Endothelial cell of umbilical vein (primary cell): ENCODE results near the gene SCAPER. TPM values are rescaled to one million over a fixed set of nuclear protein-coding genes. Genes with fewer than 3 reads are reported as not detected.

Experiments
- BruUV-seq: library from RNA; stranded (reverse); fragments of 400-500 nt; replicated peaks from 2 replicates; lab custom pipeline; 2021; lab: Mats Ljungman, UMichigan
- CTCF ChIA-PET: fragments of 300-600, 350-600 bp; sonication (Branson Sonifier 250); formaldehyde crosslinking; loops from one replicate; lab custom pipeline; 2021; ENCODE audit warnings: antibody characterized with exemption, inconsistent platforms; lab: Charles Lee
- POLR2A ChIA-PET: fragments of 300-600, 350-600 bp; sonication (Branson Sonifier 250); formaldehyde crosslinking; loops from one replicate; lab custom pipeline; 2021; ENCODE audit warnings: antibody characterized with exemption, inconsistent platforms; lab: Charles Lee
- DNase-seq: peaks from one replicate; pipeline ENCODE4 v3.0.0-alpha.2; 2011; ENCODE audit warnings: low read depth, low spot score
- FAIRE-seq: peaks from 2 replicates; lab custom pipeline; 2011; peaks lifted over from hg19 to GRCh38; lab: Jason Lieb, UNC
- H2AFZ ChIP-seq: 2 replicates; pipeline ENCODE4 v1.6.0; 2012; ENCODE audit warnings: low read depth, low read length, control low read depth, inconsistent platforms
- H3K27ac ChIP-seq: 2 replicates; pipeline ENCODE4 v1.5.1; 2011; ENCODE audit warnings: low read depth, mild to moderate bottlenecking, control low read depth, low read length, moderate library complexity; ENCODE audit not compliant: insufficient read depth
- H3K27me3 ChIP-seq, 2 experiments: 2 replicates each; pipeline versions ENCODE4 v1.6.0 to v1.6.1; 2011; ENCODE audit warnings: low read length in 2 of 2, mixed read lengths in 1 of 2; ENCODE audit not compliant: control insufficient read depth in 2 of 2, insufficient read depth in 2 of 2
- H3K36me3 ChIP-seq, 2 experiments: 2 replicates in 1 of 2; 3 replicates in 1 of 2; pipeline ENCODE4 v1.5.1; 2011; ENCODE audit warnings: low read length in 2 of 2, mild to moderate bottlenecking in 1 of 2, moderate library complexity in 1 of 2; ENCODE audit not compliant: control insufficient read depth in 2 of 2, insufficient read depth in 2 of 2; ENCODE audit errors: extremely low read depth in 1 of 2
- H3K4me1 ChIP-seq: 3 replicates; pipeline ENCODE4 v1.5.1; 2011; ENCODE audit warnings: mild to moderate bottlenecking, low read length; ENCODE audit not compliant: control insufficient read depth, insufficient read depth; ENCODE audit errors: extremely low read depth
- H3K4me2 ChIP-seq: 2 replicates; pipeline ENCODE4 v1.6.1; 2011; ENCODE audit warnings: low read length, control low read depth, mixed read lengths; ENCODE audit not compliant: insufficient read depth
- H3K4me3 ChIP-seq, 3 experiments: fragments of 200-600 bp in 1 of 3; sonication (generic), shearing (Covaris generic) in 1 of 3; replicated peaks in 1 of 3; 2 replicates each; pipeline ENCODE4 v1.5.1; 2011 to 2016; ENCODE audit warnings: control low read depth in 3 of 3, low read length in 3 of 3, mild to moderate bottlenecking in 2 of 3, inconsistent platforms in 1 of 3, low read depth in 1 of 3, moderate library complexity in 1 of 3; ENCODE audit not compliant: insufficient read depth in 1 of 3
- H3K79me2 ChIP-seq: 2 replicates; pipeline ENCODE4 v1.6.0; 2012; ENCODE audit warnings: low read length, inconsistent platforms; ENCODE audit not compliant: control insufficient read depth, insufficient read depth
- H3K9ac ChIP-seq: replicated peaks from 2 replicates; pipeline ENCODE3; 2011; ENCODE audit warnings: low read length, control low read depth; ENCODE audit not compliant: insufficient read depth; ENCODE audit errors: extremely low read depth
- H3K9me1 ChIP-seq: replicated peaks from 3 replicates; pipeline ENCODE4 v1.6.0; 2011; ENCODE audit warnings: mild to moderate bottlenecking, low read length; ENCODE audit not compliant: control insufficient read depth, insufficient read depth; ENCODE audit errors: extremely low read depth
- H3K9me3 ChIP-seq: replicated peaks from 2 replicates; pipeline ENCODE4 v1.5.1; 2012; ENCODE audit warnings: low read length, inconsistent platforms; ENCODE audit not compliant: control insufficient read depth, insufficient read depth
- H4K20me1 ChIP-seq: replicated peaks from 2 replicates; pipeline ENCODE3; 2011; ENCODE audit warnings: mild to moderate bottlenecking, low read length; ENCODE audit not compliant: control insufficient read depth, insufficient read depth; ENCODE audit errors: extremely low read depth
- CTCF ChIP-seq, 2 donors: IDR thresholded peaks; 1 replicate in 1 of 2; 2 replicates in 1 of 2; pipeline ENCODE4 v1.5.1; 2011; ENCODE audit warnings: low read length in 2 of 2, mild to moderate bottlenecking in 2 of 2, moderate library complexity in 2 of 2, control low read depth in 1 of 2, inconsistent platforms in 1 of 2, low read depth in 1 of 2; ENCODE audit not compliant: insufficient read depth in 1 of 2; ENCODE audit errors: extremely low read depth in 1 of 2
- EZH2 ChIP-seq: IDR thresholded peaks from 2 replicates; pipeline ENCODE4 v1.6.1; 2012; ENCODE audit warnings: borderline replicate concordance, low read depth, mild to moderate bottlenecking, moderate library complexity, low read length, inconsistent platforms; ENCODE audit not compliant: severe bottlenecking
- FOS ChIP-seq: IDR thresholded peaks from 2 replicates; pipeline ENCODE4 v1.6.1; 2011; ENCODE audit warnings: mild to moderate bottlenecking, low read length, moderate library complexity, borderline replicate concordance; ENCODE audit not compliant: insufficient read depth
- GATA2 ChIP-seq: IDR thresholded peaks from 2 replicates; pipeline ENCODE4 v1.7.0; 2011; ENCODE audit warnings: low read depth, mild to moderate bottlenecking, moderate library complexity, mixed read lengths, low read length; ENCODE audit not compliant: insufficient read length, insufficient read depth
- JUN ChIP-seq: IDR thresholded peaks from 2 replicates; pipeline ENCODE4 v1.6.1; 2011; ENCODE audit warnings: borderline replicate concordance, low read depth; ENCODE audit not compliant: insufficient read length, insufficient read depth
- MAX ChIP-seq: IDR thresholded peaks from 2 replicates; pipeline ENCODE4 v1.6.1; 2011; ENCODE audit not compliant: insufficient read depth, insufficient read length
- MYC ChIP-seq: IDR thresholded peaks from one replicate; pipeline ENCODE4 v1.6.1; 2011; ENCODE audit warnings: mild to moderate bottlenecking, low read depth, low read length
- POLR2A ChIP-seq: IDR thresholded peaks from 2 replicates; pipeline ENCODE4 v1.6.1; 2012; ENCODE audit warnings: low read depth, mild to moderate bottlenecking, control low read depth, low read length
- POLR2AphosphoS5 ChIP-seq: IDR thresholded peaks from 2 replicates; pipeline ENCODE4 v1.6.1; 2012; ENCODE audit warnings: low read depth, mild to moderate bottlenecking, control low read depth, low read length, moderate library complexity; ENCODE audit not compliant: insufficient read depth
- dilution Hi-C: fragments of 300-500 bp; cut with MboI; formaldehyde crosslinking; loops from one replicate; pipeline ENCODE4 v1.15.0; 2019; ENCODE audit warnings: low sequenced_read_pairs; ENCODE audit not compliant: extremely low pct_ligation_motif_present
- intact Hi-C: fragments of 100-400 bp; cut with micrococcal nuclease; formaldehyde crosslinking; loops from one replicate; pipeline ENCODE4 v1.10.0; 2022
- polyA plus RNA-seq, 4 experiments: library from polyadenylated mRNA; depleted of rRNA in 3 of 4; stranded (reverse) in 3 of 4; unstranded in 1 of 4; fragments of >200 nt; gene quantifications; 2 replicates each; pipeline versions ENCODE4 v1.2.1 to v1.2.3, GENCODE V29; 2011 to 2012; ENCODE audit warnings: missing spikeins in 1 of 4
- total RNA-seq: library from RNA; stranded (reverse); gene quantifications from 2 replicates; pipeline ENCODE4 v1.2.3, GENCODE V29; 2021

Gene SCAPER
- total and polyA plus RNA-seq, 2 donors (not counting 3 experiments of a cell fraction or from before 2014, with no cell fraction given), result 2.7 to 12.7 TPM

GRCh38 chr15:76376029-76376428 lies 529.1 kb downstream of the SCAPER start:
- no peak overlapping the region for H3K27ac ChIP-seq
- no peaks in the 10 kb centered on the region for H3K27me3 ChIP-seq
- DNase-seq, result no peak
- H3K9me1 ChIP-seq, result no peaks in the 10 kb centered on the region
- ChIA-PET POLR2A (interaction anchor here (0.6 kb wide), 1 partner anchor 1199 kb away, joined by 6 read pairs; no protein-coding TSS in a partner anchor), CTCF (interaction anchor here (0.9 kb wide), 1 partner anchor 144 kb away, joined by 3 read pairs; no protein-coding TSS in a partner anchor)
- H3K79me2 ChIP-seq, result no peaks in the 10 kb centered on the region
- no peak overlapping the region for H3K4me2 ChIP-seq
- H3K36me3 ChIP-seq, result no peaks in the 10 kb centered on the region
- no peak overlapping the region for H2AFZ ChIP-seq
- TF ChIP-seq FOS (no peak), POLR2AphosphoS5 (no peak), CTCF (IDR thresholded peaks at IDR 0.05; ENCODE audit: extremely low read depth in 1 of 2, insufficient read depth in 1 of 2, low read depth in 1 of 2, low read length in 2 of 2) (no peak), GATA2 (no peak), EZH2 (no peak), JUN (no peak), POLR2A (no peak), MYC (no peak), MAX (no peak)
- no peak overlapping the region for H3K4me3 ChIP-seq
- no peak for FAIRE-seq
- H3K9ac ChIP-seq, result no peak overlapping the region
- intact Hi-C loops (no loop called here), dilution Hi-C loops (no loop called here)
- H3K4me1 ChIP-seq, result peaks cover 11% of the 10 kb centered on the region
- H4K20me1 ChIP-seq, result no peaks in the 10 kb centered on the region
- H3K9me3 ChIP-seq, result no peaks in the 10 kb centered on the region
- no TSS peak for BruUV-seq
